ENCODE data around the gene TMEM132C.

The TMEM132C gene

DNA sequence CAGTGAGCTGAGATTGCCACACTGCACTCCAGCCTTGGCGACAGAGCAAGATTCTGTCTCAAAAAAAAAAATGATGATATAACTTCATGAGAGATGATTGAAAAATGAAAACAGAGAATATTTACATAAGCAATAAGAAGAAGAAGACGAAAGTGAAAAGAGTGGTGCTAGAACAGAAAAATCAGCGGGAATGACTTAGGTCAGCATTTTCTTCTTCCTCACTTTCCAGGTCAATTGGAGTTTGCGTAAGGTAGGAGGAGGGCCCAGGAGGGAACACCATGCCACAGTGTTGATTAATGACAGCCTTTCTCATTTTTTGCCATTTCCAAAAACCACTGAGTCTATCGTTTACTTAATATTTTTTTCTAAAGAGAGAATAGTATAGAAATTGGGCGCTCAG lies 356.8 kb downstream of the TMEM132C start:
- ATAC-seq (replicated peaks; ENCODE audit: extremely low read depth, poor library complexity, severe bottlenecking) (no peak), DNase-seq (ENCODE audit: low spot score in 2 of 2) (no peak)
- H3K9me3 Mint-ChIP-seq: no peaks in the 10 kb centered on the region
- peaks cover under 1% of the 10 kb centered on the region for H3K36me3 Mint-ChIP-seq (ENCODE audit: insufficient read depth)
- peaks cover 14% of the 10 kb centered on the region for H3K27me3 Mint-ChIP-seq
- H3K4me3 Mint-ChIP-seq: no peak overlapping the region
- H3K27ac Mint-ChIP-seq (ENCODE audit: low read depth): no peak overlapping the region
- no peaks in the 10 kb centered on the region for H3K4me1 Mint-ChIP-seq

DNA sequence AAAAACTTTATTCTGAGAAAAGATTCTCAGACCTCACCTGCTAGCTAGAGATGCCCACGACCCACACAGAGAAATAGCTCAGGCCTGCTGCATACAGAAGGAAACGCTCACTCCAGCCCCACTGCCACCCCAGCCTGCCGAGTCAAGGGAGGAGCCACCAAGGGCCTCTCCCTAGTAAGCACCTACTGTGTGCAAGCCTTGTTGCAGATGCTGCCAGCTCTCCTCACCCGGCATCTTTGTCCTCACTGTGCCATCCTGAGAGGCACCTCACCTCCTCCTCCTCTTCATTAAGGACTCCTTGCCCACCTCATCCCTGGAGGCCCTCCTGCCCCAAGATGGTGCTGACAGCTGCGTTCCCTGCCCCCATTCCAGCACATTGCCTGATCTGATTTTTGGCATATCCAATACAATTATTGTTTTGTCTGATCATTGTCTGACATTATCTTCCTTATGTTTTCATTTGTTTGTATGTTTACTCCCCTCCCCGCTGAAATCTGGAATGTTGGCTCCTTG lies 359.9 kb downstream of the TMEM132C start:
- ATAC-seq (replicated peaks; ENCODE audit: extremely low read depth, poor library complexity, severe bottlenecking) (no peak), DNase-seq (ENCODE audit: low spot score in 2 of 2) (no peak)
- no peaks in the 10 kb centered on the region for H3K9me3 Mint-ChIP-seq
- H3K4me3 Mint-ChIP-seq: no peak overlapping the region
- no peak overlapping the region for H3K27ac Mint-ChIP-seq (ENCODE audit: low read depth)
- peaks cover 11% of the 10 kb centered on the region for H3K27me3 Mint-ChIP-seq
- no peaks in the 10 kb centered on the region for H3K4me1 Mint-ChIP-seq
- H3K36me3 Mint-ChIP-seq (ENCODE audit: insufficient read depth): peaks cover 1% of the 10 kb centered on the region

- Mint-ChIP-seq H3K4me1 (no peaks in the 10 kb centered on the region), H3K27me3 (peaks cover 12% of the 10 kb centered on the region), H3K36me3 (ENCODE audit: insufficient read depth) (peaks cover 1% of the 10 kb centered on the region), H3K9me3 (no peaks in the 10 kb centered on the region), H3K4me3 (no peak overlapping the region), H3K27ac (ENCODE audit: low read depth) (no peak overlapping the region)
- DNase-seq (ENCODE audit: low spot score in 2 of 2): no peak
- no peak for ATAC-seq (replicated peaks; ENCODE audit: extremely low read depth, poor library complexity, severe bottlenecking)
These were observed 360.7 kb downstream of the TMEM132C start for GRCh38 chr12:128627659-128628058.

GRCh38 chr12:128629979-128630378 lies 363.0 kb downstream of the TMEM132C start:
- Mint-ChIP-seq H3K36me3 (ENCODE audit: insufficient read depth) (peaks cover 1% of the 10 kb centered on the region), H3K27me3 (peaks cover 19% of the 10 kb centered on the region), H3K27ac (ENCODE audit: low read depth) (no peak overlapping the region), H3K9me3 (no peaks in the 10 kb centered on the region), H3K4me3 (no peak overlapping the region), H3K4me1 (no peaks in the 10 kb centered on the region)
- no peak for DNase-seq (ENCODE audit: low spot score in 2 of 2)
- no peak for ATAC-seq (replicated peaks; ENCODE audit: extremely low read depth, poor library complexity, severe bottlenecking)

GRCh38 chr12:128637642-128638606 lies 371.0 kb downstream of the TMEM132C start:
- Mint-ChIP-seq H3K4me3 (no peak overlapping the region), H3K4me1 (no peaks in the 10 kb centered on the region), H3K9me3 (no peaks in the 10 kb centered on the region), H3K27ac (ENCODE audit: low read depth) (no peak overlapping the region), H3K36me3 (ENCODE audit: insufficient read depth) (no peaks in the 10 kb centered on the region), H3K27me3 (peaks cover 5% of the 10 kb centered on the region)
- ATAC-seq (replicated peaks; ENCODE audit: extremely low read depth, poor library complexity, severe bottlenecking) (no peak), DNase-seq (ENCODE audit: low spot score in 2 of 2) (no peak)

GRCh38 chr12:128639089-128639488 lies 372.1 kb downstream of the TMEM132C start:
- Mint-ChIP-seq H3K27me3 (no peaks in the 10 kb centered on the region), H3K4me3 (no peak overlapping the region), H3K9me3 (no peaks in the 10 kb centered on the region), H3K4me1 (no peaks in the 10 kb centered on the region), H3K36me3 (ENCODE audit: insufficient read depth) (no peaks in the 10 kb centered on the region), H3K27ac (ENCODE audit: low read depth) (no peak overlapping the region)
- ATAC-seq (replicated peaks; ENCODE audit: extremely low read depth, poor library complexity, severe bottlenecking): no peak
- no peak for DNase-seq (ENCODE audit: low spot score in 2 of 2)

- no peak for DNase-seq (ENCODE audit: low spot score in 2 of 2)
- H3K4me3 Mint-ChIP-seq: no peak overlapping the region
These were observed 376.2 kb downstream of the TMEM132C start for GRCh38 chr12:128643155-128643554.

GRCh38 chr12:128644664-128645296 lies 377.8 kb downstream of the TMEM132C start:
- H3K4me1 Mint-ChIP-seq: peaks cover 11% of the 10 kb centered on the region
- no peak overlapping the region for H3K27ac Mint-ChIP-seq (ENCODE audit: low read depth)
- no peak for ATAC-seq (replicated peaks; ENCODE audit: extremely low read depth, poor library complexity, severe bottlenecking)
- peak; percentile 15 to 16 for DNase-seq (ENCODE audit: low spot score in 2 of 2)
- H3K36me3 Mint-ChIP-seq (ENCODE audit: insufficient read depth): no peaks in the 10 kb centered on the region
- H3K27me3 Mint-ChIP-seq: no peaks in the 10 kb centered on the region
- no peak overlapping the region for H3K4me3 Mint-ChIP-seq
- H3K9me3 Mint-ChIP-seq: peaks cover 15% of the 10 kb centered on the region

More at GRCh38 chr12:128643155-128643554, 376.2 kb downstream of the TMEM132C start:
- ATAC-seq (replicated peaks; ENCODE audit: extremely low read depth, poor library complexity, severe bottlenecking): no peak
- Mint-ChIP-seq H3K9me3 (peaks cover 10% of the 10 kb centered on the region), H3K27ac (ENCODE audit: low read depth) (no peak overlapping the region), H3K27me3 (no peaks in the 10 kb centered on the region), H3K36me3 (ENCODE audit: insufficient read depth) (no peaks in the 10 kb centered on the region), H3K4me1 (peaks cover 11% of the 10 kb centered on the region)

DNA sequence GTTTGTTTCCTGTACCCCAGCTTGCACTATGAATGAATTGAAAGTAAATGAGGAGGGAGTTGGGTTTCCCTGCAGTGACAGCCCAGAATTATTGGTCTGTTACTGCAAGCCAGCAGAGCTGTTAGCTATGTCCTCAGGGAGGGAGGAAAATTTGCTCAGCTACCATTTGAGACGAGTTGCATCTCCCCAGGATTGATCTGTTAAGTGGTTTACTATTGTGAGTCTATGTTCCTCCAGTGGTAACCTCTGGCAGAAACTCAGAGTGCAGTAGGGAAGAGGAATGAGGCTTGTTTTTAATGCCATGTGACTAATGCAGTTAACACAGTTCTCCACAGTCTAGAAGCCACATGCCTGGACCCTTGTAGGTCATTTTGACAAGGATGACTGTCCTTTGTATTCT lies 382.9 kb downstream of the TMEM132C start:
- H3K36me3 Mint-ChIP-seq (ENCODE audit: insufficient read depth): no peaks in the 10 kb centered on the region
- H3K27me3 Mint-ChIP-seq: no peaks in the 10 kb centered on the region
- no peak overlapping the region for H3K27ac Mint-ChIP-seq (ENCODE audit: low read depth)
- DNase-seq (ENCODE audit: low spot score in 2 of 2): no peak
- peaks cover 15% of the 10 kb centered on the region for H3K9me3 Mint-ChIP-seq
- no peak overlapping the region for H3K4me3 Mint-ChIP-seq
- no peak for ATAC-seq (replicated peaks; ENCODE audit: extremely low read depth, poor library complexity, severe bottlenecking)
- peaks cover 11% of the 10 kb centered on the region for H3K4me1 Mint-ChIP-seq

DNA sequence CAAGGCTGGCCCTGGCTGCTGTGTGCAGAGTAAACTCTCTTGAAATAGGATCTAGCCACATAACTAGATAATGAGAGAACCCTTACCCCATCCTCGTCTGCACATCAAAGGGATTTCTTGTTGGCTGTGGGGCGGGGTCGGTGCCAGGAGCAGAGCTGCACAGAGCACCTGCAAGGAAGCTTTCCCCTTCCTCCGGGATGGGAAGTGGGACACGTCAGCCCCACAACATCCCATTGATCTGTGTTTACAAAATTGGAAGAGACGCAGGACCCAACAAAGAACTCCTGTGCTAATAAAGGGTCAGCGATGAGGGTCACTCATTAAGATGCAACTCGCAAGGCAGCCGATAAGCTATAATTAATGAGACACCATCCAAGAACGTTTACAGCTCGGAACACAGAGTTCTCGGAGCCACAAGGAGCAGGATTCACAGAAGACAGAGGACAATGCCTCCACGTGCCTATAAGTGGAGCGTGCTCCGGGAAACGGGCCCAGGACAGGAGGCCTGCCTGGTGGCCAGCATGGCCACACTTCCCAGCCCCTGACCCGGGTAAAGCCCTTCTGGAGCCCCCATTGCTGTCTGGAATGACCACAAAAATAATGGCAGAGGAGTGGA lies 385.3 kb downstream of the TMEM132C start:
- Mint-ChIP-seq H3K27me3 (peaks cover 6% of the 10 kb centered on the region), H3K36me3 (ENCODE audit: insufficient read depth) (peaks cover 1% of the 10 kb centered on the region), H3K9me3 (peaks cover 14% of the 10 kb centered on the region), H3K4me1 (peaks cover 5% of the 10 kb centered on the region), H3K27ac (ENCODE audit: low read depth) (no peak overlapping the region), H3K4me3 (no peak overlapping the region)
- DNase-seq (ENCODE audit: low spot score in 2 of 2) (no peak), ATAC-seq (replicated peaks; ENCODE audit: extremely low read depth, poor library complexity, severe bottlenecking) (no peak)

DNA sequence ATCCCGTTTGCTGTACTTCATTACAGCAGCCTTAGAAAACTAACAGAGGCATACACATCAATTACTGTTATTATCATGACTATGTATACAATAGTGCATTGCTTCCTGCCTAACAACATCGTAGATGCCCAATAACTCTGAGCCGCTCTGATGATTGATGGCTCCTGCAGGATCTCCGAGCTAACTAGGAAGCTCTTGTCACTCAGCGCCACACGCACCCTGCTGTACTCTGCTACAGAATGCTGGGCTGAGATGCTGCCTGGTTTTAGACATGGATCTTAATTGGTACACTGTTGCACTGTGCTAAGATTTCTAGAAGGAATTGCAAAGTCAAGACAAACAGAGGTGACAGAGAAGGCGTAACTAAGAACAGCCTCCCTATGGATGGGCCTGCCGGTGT lies 387.5 kb downstream of the TMEM132C start:
- Mint-ChIP-seq H3K4me3 (no peak overlapping the region), H3K36me3 (ENCODE audit: insufficient read depth) (peaks cover 1% of the 10 kb centered on the region), H3K4me1 (peaks cover 7% of the 10 kb centered on the region), H3K9me3 (no peaks in the 10 kb centered on the region), H3K27ac (ENCODE audit: low read depth) (no peak overlapping the region), H3K27me3 (peaks cover 10% of the 10 kb centered on the region)
- ATAC-seq (replicated peaks; ENCODE audit: extremely low read depth, poor library complexity, severe bottlenecking) (no peak), DNase-seq (ENCODE audit: low spot score in 2 of 2) (no peak)

DNA sequence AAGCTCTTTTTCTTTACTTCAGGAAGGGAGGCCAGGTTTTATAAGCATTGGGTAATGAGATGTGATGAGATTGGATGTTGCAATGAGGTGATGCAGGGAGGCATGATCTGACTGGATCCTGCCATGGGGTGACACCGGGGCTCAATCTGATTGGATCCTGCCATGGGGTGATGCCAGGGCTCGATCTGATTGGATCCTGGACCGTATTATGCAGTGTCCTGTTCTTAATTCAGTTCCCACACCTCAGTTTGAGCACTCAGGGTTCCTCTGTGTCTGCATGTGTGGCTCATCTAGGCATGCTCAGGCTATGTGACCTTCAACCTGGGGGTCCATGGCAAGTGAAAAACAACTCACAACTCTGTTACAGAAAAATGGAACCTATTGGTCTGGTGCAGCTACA lies 390.4 kb downstream of the TMEM132C start:
- peaks cover 5% of the 10 kb centered on the region for H3K4me1 Mint-ChIP-seq
- no peak overlapping the region for H3K27ac Mint-ChIP-seq (ENCODE audit: low read depth)
- ATAC-seq (replicated peaks; ENCODE audit: extremely low read depth, poor library complexity, severe bottlenecking) (no peak), DNase-seq (ENCODE audit: low spot score in 2 of 2) (no peak)
- no peak overlapping the region for H3K4me3 Mint-ChIP-seq
- H3K27me3 Mint-ChIP-seq: peaks cover 15% of the 10 kb centered on the region
- no peaks in the 10 kb centered on the region for H3K9me3 Mint-ChIP-seq
- peaks cover 1% of the 10 kb centered on the region for H3K36me3 Mint-ChIP-seq (ENCODE audit: insufficient read depth)

Measured in central memory CD8-positive, alpha-beta T cell (primary cell).